Skin epidermis (tissue), 12 donors: ENCODE measurements around the gene PLCG1.
"Not testable (repeated sequence)": the region's sequence is repeated elsewhere in the genome, so short reads cannot be mapped to it uniquely, and the experiment has no call there.

Source experiments
- H3K27ac ChIP-seq, 21 experiments: fragments of 200-600 bp; sonication (generic) in 11 of 21; one replicate each; pipeline ENCODE4 v1.5.0; 2020; ENCODE audit warnings: mild to moderate bottlenecking in 3 of 21, inconsistent platforms in 2 of 21, moderate library complexity in 2 of 21
- H3K4me3 ChIP-seq, 7 experiments: fragments of 200-600 bp; sonication (generic) in 2 of 7; one replicate each; pipeline ENCODE4 v1.5.0; 2020; ENCODE audit warnings: inconsistent platforms in 2 of 7, mild to moderate bottlenecking in 2 of 7, moderate library complexity in 1 of 7

Gene PLCG1

GRCh38 chr20:41136680-41137613, at the start of gene PLCG1:
Gene PLCG1 (plus strand): TSS chr20:41137543. CDS start chr20:41137642, 99 bp downstream.
- Histone ChIP-seq H3K4me3 (peak within 1 kb of the TSS; percentile 67 to 94 (median 84)), H3K27ac (peak within 1 kb of the TSS; percentile 83 to 97 (median 95))

GRCh38 chr20:41087777-41088176, 49.6 kb upstream of the PLCG1 start:
- no peak overlapping the region for H3K27ac ChIP-seq
- no peak overlapping the region for H3K4me3 ChIP-seq

GRCh38 chr20:41089555-41089954, 47.8 kb upstream of the PLCG1 start:
- H3K27ac ChIP-seq = no peak overlapping the region

GRCh38 chr20:41091927-41092326, 45.4 kb upstream of the PLCG1 start:
- H3K27ac ChIP-seq = peak overlapping the region in 1 of 21 experiments; percentile 13
- H3K4me3 ChIP-seq = no peak overlapping the region

More at GRCh38 chr20:41089555-41089954, 47.8 kb upstream of the PLCG1 start:
- no peak overlapping the region for H3K4me3 ChIP-seq

GRCh38 chr20:41094353-41095055, 42.8 kb upstream of the PLCG1 start:
- peak overlapping the region in 3 of 21 experiments; percentile 18 to 24 (median 22) for H3K27ac ChIP-seq
- H3K4me3 ChIP-seq = no peak overlapping the region

GRCh38 chr20:41095110-41095969, 42.0 kb upstream of the PLCG1 start:
- H3K27ac ChIP-seq = no peak overlapping the region
- H3K4me3 ChIP-seq = no peak overlapping the region

- no peak overlapping the region for H3K4me3 ChIP-seq
- H3K27ac ChIP-seq = no peak overlapping the region
Observed at GRCh38 chr20:41098703-41099250, 38.6 kb upstream of the PLCG1 start.

- Histone ChIP-seq H3K27ac (no peak overlapping the region), H3K4me3 (no peak overlapping the region)
Observed at GRCh38 chr20:41100001-41100480, 37.3 kb upstream of the PLCG1 start.

GRCh38 chr20:41101660-41102059, 35.7 kb upstream of the PLCG1 start:
- no peak overlapping the region for H3K4me3 ChIP-seq

GRCh38 chr20:41108531-41108930, 28.8 kb upstream of the PLCG1 start:
- H3K27ac ChIP-seq = no peak overlapping the region
- no peak overlapping the region for H3K4me3 ChIP-seq

More at GRCh38 chr20:41101660-41102059, 35.7 kb upstream of the PLCG1 start:
- H3K27ac ChIP-seq = no peak overlapping the region

GRCh38 chr20:41110012-41110411, 27.3 kb upstream of the PLCG1 start:
- Histone ChIP-seq H3K27ac (no peak overlapping the region), H3K4me3 (no peak overlapping the region)

GRCh38 chr20:41110930-41111577, 26.3 kb upstream of the PLCG1 start:
- Histone ChIP-seq H3K27ac (no peak overlapping the region), H3K4me3 (no peak overlapping the region)

- Histone ChIP-seq H3K4me3 (no peak overlapping the region), H3K27ac (no peak overlapping the region)
Observed at GRCh38 chr20:41111578-41111951, 25.8 kb upstream of the PLCG1 start.

- H3K27ac ChIP-seq = no peak overlapping the region
- no peak overlapping the region for H3K4me3 ChIP-seq
Observed at GRCh38 chr20:41116282-41116956, 20.9 kb upstream of the PLCG1 start.

- H3K4me3 ChIP-seq, H3K27ac ChIP-seq: not testable (repeated sequence)
Observed at GRCh38 chr20:41118159-41118558, 19.2 kb upstream of the PLCG1 start.

- H3K27ac ChIP-seq = no peak overlapping the region
- no peak overlapping the region for H3K4me3 ChIP-seq
Observed at GRCh38 chr20:41118632-41119031, 18.7 kb upstream of the PLCG1 start.

- Histone ChIP-seq H3K27ac (no peak overlapping the region), H3K4me3 (no peak overlapping the region)
Observed at GRCh38 chr20:41119614-41120561, 17.5 kb upstream of the PLCG1 start.
